NCI-H1092 (cell line): ENCODE data around the gene GJA9.
"Not testable (repeated sequence)": the region's sequence is repeated elsewhere in the genome, so short reads cannot be mapped to it uniquely, and the experiment has no call there.

ENCODE experiments used
- DNase-seq: peaks from one replicate; lab custom pipeline; 2025; lab: John Stamatoyannopoulos, UW

The GJA9 gene

GRCh38 chr1:38873027-38873969 lies 8.1 kb downstream of the GJA9 start, which contains the start of gene MYCBP:
MYCBP (minus strand) TSS chr1:38873348; CDS start chr1:38873305, 43 bp downstream.
- DNase-seq: peak; percentile 95

DNA sequence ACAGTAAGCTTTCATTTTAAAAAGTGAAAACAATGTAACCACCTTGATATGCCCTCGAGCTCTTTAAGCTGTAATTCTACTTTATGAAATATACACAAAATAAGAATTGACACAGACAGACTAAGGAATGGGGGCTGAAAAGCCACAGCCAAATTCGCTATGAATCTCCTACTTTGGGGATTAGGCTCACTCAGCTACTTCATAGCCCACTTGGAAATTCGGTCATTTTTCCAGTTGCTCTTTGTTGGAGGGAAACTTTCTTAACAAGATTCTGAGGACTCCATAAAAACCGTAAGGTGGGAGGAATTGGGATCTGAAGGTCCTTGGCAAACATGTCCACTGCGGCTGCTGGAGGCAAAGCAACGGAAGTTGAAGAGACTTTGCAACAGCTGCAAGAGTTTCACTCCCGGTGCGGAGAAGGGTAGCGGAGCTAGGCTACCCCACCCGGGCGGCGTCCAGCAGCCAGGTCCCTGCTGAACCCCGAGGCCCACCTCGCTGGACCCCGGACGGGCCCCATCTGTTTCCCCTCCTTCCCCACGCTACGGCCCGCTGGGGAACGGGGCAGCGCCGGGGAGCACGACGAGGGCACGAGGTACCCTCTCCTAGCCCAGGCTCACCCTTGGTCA lies 8.9 kb downstream of the GJA9 start:
- DNase-seq: no peak

- no peak for DNase-seq
Measured at GRCh38 chr1:38870996-38871395, 10.4 kb downstream of the GJA9 start.

DNA sequence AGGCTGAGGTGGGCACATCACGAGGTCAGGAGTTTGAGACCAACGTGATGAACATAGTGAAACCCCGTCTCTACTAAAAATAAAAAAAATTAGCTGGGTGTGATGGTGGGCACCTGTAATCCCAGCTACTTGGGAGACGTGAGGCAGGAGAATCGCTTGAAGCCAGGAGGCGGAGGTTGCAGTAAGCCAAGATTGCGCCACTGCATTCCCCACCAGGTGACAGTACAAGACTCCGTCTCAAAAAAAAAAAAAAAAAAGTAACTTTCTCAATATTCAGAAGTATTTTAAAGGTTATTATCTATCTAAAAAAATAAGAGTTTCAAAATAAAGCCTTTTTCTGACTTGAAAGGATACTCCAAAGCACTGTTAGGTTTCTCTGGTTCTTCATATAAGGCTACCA lies 14.2 kb downstream of the GJA9 start:
- no peak for DNase-seq

- no peak for DNase-seq
Measured at GRCh38 chr1:38865112-38865715, 16.2 kb downstream of the GJA9 start.

DNA sequence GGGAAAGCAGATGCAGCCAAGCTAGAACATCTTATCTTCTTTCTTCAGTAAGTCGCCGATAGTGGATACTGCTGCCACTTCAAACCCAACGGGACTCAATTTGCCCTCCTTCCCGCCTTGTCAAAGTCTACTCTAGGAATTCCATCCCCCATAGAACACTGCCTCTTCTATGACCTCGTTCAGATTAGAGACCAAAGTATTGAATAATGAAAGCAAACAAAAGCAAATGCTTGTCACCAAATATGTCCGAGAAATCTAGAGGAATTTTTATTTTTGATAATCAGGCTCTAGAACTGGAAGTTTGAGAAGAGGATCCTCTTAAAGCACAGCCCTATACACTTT lies 21.0 kb downstream of the GJA9 start:
- DNase-seq: no peak

DNA sequence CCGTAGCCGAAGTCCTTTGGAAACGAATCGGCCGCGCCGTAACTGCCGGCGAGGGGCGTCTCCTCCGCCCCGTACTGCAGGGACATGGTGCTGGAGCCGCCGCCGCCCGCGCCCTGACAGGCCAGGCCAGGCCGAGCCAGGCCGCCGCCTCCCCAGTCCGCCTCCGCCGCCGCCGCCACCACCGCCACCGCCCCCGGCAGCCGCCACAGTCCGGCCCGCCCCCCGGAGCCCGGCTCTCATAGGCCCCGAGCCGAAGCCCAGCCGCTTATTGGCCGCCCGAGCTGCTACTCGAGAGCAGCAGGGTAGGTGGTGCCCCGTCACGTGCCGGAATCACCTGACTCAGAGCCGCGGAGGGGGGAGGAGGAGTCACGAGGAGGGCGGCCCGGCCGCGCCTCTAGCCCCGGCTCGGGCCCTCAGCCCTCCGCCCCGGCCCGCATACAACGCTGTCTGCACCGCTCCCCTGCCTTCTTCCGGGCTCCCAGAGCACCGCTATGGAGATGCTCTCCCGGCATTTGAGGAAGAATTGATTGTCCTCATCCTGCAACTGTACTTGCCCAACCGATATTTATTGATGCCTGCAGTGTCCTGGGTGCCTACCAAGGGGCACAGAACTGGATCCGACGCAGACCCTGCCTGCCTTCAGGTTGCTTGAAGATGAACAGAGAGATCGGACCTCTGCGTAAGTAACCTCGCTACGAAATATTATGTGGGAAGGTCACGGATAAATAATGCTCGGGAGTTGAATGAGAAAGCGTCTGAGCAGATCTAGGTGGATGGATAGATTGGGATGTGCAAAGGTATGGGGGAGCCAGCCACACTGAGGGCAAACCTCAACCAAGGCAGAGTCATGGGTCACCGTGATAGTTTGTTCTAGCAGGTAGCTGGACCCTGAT lies 21.6 kb downstream of the GJA9 start, which contains the start of gene RRAGC:
TSS of gene RRAGC (minus strand) at position 212 of the 893 bp plus-strand sequence. CDS start at position 86, 126 bp downstream.
- DNase-seq: peak; percentile 99

DNA sequence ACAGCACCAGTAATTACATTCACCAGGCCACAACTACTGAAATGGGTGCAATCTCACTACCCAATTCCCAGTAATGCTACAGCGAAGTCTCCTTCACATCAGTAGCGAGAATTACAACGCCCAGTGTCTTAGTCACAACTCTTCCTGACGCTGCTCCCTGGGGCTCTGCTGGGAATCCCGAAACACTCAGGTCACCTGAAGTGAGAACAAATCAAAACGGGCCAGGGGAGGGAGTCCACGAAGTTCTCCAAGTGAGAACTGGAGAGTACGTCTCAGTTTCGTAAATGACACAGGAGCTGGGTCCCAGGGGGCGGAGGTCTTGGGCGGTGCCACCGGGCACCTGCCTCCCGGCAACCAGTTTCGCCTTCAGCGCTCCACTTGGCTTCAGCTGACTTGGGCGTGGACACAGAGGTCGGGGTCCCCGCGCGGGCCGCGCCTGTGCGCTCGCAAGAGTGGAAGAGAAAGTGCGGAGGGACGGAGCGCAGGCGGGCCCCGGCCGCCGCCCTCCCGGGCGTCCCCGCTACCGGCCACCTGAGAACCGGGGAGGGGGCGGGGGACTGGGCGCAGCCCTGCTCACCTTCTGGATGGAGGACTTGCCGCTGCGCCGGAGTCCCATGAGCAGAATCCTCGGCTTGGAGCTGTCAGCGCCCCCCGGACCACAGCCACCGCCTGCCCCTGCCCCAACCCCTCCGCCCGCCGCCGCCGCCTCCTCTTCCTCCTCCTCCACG lies 22.4 kb downstream of the GJA9 start:
- DNase-seq: peak; percentile 46

DNA sequence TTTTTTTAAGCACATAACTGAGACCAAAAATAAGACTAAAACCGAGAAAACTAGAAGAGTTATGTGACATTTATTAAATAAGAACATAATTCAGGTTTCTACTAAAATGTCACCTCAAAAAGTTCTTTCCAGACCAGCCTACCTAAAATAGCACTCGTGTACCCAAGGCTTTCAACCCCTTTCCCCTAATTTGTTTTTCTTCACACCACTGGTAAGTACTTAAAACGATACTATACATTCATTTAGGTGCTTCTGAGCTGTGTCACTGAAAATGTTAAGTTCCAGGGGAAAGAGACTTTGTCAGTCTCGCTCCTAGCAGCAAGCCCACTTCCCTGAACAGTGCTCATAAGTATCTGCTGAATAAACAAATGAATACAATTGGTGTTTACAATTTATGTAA lies 28.6 kb downstream of the GJA9 start:
- no peak for DNase-seq

- no peak for DNase-seq
Measured at GRCh38 chr1:38848071-38848470, 33.3 kb downstream of the GJA9 start.

- no peak for DNase-seq
Measured at GRCh38 chr1:38846210-38846609, 35.2 kb downstream of the GJA9 start.

GRCh38 chr1:38845088-38845487 lies 36.3 kb downstream of the GJA9 start:
- DNase-seq: not testable (repeated sequence)

DNA sequence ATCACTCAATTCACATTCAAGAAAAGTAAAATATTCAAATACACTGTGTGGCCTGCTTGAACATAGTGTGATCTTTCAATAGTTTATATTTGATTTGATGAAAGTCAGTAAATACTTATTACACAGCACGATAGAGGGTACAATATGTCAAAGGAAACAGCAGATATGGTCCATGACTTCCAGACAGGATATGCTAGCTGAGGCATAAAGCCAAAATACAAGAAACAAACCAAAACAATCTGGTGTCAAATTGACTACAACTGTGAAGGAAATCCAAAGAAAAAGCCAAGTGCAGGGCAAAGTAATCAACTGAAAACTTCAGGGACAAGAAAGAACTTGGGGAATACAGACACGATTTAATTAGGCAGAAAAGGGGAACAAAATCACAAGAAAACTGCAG lies 41.1 kb downstream of the GJA9 start:
- DNase-seq: no peak

DNA sequence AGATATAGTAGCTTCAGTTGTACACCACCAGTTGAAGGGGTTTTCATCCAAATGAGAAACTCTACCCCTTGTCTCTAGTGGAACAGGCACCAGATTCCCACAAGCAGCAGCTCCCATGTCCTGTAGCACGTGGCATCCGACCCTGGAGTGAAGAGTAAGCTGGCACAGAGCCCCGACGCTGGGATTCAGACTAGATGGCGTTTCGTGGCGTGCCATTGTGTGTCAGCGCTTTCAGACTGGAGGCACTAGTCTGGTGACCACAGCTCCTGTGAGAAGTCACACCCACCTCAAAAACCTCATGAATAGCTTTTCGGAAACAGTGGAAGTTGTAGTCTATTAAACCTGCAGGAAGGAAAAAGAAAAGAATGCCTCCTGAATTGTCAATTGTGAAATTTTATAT lies 42.0 kb downstream of the GJA9 start:
- DNase-seq: no peak

DNA sequence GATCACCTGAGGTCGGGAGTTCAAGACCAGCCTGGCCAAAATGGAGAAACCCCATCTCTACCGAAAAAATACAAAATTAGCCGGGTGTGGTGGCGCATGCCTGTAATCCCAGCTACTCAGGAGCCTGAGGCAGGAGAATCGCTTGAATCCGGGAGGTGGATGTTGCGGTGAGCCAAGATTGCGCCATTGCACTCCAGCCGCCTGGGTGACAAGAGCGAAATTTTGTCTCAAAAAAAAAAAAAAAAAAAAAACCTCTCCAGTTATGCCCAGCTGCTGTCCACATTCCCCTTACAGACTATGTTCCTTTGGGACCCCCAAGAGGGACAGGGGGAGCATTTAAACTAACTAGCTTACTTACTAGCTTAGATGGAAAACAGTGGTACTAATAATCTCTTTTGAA lies 45.1 kb downstream of the GJA9 start:
- DNase-seq: not testable (repeated sequence)

- DNase-seq: peak; percentile 71
Measured at GRCh38 chr1:38834937-38835827, 46.2 kb downstream of the GJA9 start.

GRCh38 chr1:38834221-38834782 lies 47.1 kb downstream of the GJA9 start:
- DNase-seq: no peak

GRCh38 chr1:38833146-38833545 lies 48.2 kb downstream of the GJA9 start:
- DNase-seq: no peak

- DNase-seq: no peak
Measured at GRCh38 chr1:38832370-38832734, 49.0 kb downstream of the GJA9 start.
